Measurements from ENCODE around the gene FAM76A. TPM values are rescaled to one million over a fixed set of nuclear protein-coding genes. Genes with fewer than 3 reads are reported as not detected.
A peak's percentile ranks its signal among the peaks of the same experiment; 100 is the strongest.

The FAM76A gene
- total and polyA plus RNA-seq, 7 donors: 2.7 to 10.7 (median 7.6) TPM

- intact Hi-C loops (cut with DNase I): no loop called here
- no peaks in the 10 kb centered on the region for H3K4me1 ChIP-seq
- no peak for ATAC-seq
- 70 to 100% (median 76%) methylated on average over 1 of the region's 1 CpG for WGBS, 3 donors
- H3K4me3 ChIP-seq: no peak overlapping the region
- no peak overlapping the region for H3K27ac ChIP-seq
- no peak for DNase-seq
- no peaks in the 10 kb centered on the region for H3K27me3 ChIP-seq (ENCODE audit: insufficient read depth in 3 of 3, low read length in 2 of 3)
- peaks cover 5 to 47% of the 10 kb centered on the region in 2 donors for H3K36me3 ChIP-seq (ENCODE audit: insufficient read depth in 1 of 2, low read depth in 1 of 2)
- TF ChIP-seq CTCF (IDR thresholded peaks at IDR 0.05): no peak
- no peaks in the 10 kb centered on the region for H3K9me3 ChIP-seq
Measured at GRCh38 chr1:27762033-27762432, 36.3 kb downstream of the FAM76A start.

GRCh38 chr1:27763358-27763757, 37.6 kb downstream of the FAM76A start:
- WGBS, 3 donors: 84 to 95% (median 91%) methylated on average over 4 of the region's 4 CpGs
- no peaks in the 10 kb centered on the region for H3K9me3 ChIP-seq
- DNase-seq (no peak), ATAC-seq (no peak)
- H3K4me3 ChIP-seq: no peak overlapping the region
- intact Hi-C loops (cut with DNase I): no loop called here
- H3K27me3 ChIP-seq (ENCODE audit: insufficient read depth in 3 of 3, low read length in 2 of 3): no peaks in the 10 kb centered on the region
- no peak overlapping the region for H3K27ac ChIP-seq
- no peak for TF ChIP-seq CTCF (IDR thresholded peaks at IDR 0.05)
- no peaks in the 10 kb centered on the region for H3K4me1 ChIP-seq
- peaks cover 0 to 41% of the 10 kb centered on the region in 2 donors for H3K36me3 ChIP-seq (ENCODE audit: insufficient read depth in 1 of 2, low read depth in 1 of 2)

GRCh38 chr1:27770293-27770830, 44.6 kb downstream of the FAM76A start:
- TF ChIP-seq CTCF (IDR thresholded peaks at IDR 0.05): no peak
- 62 to 76% (median 66%) methylated on average over 2 of the region's 2 CpGs for WGBS, 3 donors
- Histone ChIP-seq H3K4me1 (peaks cover 14% of the 10 kb centered on the region), H3K27me3 (ENCODE audit: insufficient read depth in 3 of 3, low read length in 2 of 3) (no peaks in the 10 kb centered on the region), H3K36me3 (ENCODE audit: insufficient read depth in 1 of 2, low read depth in 1 of 2) (no peaks in the 10 kb centered on the region), H3K9me3 (no peaks in the 10 kb centered on the region), H3K27ac (no peak overlapping the region), H3K4me3 (no peak overlapping the region)
- DNase-seq (no peak), ATAC-seq (no peak)
- intact Hi-C loops (cut with DNase I): loop anchor here in 1 of 2 donors (5.0 kb wide), 1 partner anchor 43 kb away; the partner anchor contains the start of gene FAM76A

GRCh38 chr1:27772036-27772931, 46.5 kb downstream of the FAM76A start:
- ATAC-seq (no peak), DNase-seq (no peak)
- WGBS, 3 donors: 14 to 17% (median 14%) methylated on average over 18 of the region's 18 CpGs
- H3K9me3 ChIP-seq: no peaks in the 10 kb centered on the region
- peaks cover 0 to 15% of the 10 kb centered on the region in 2 donors for H3K36me3 ChIP-seq (ENCODE audit: insufficient read depth in 1 of 2, low read depth in 1 of 2)
- peaks cover 20% of the 10 kb centered on the region for H3K4me1 ChIP-seq
- intact Hi-C loops (cut with DNase I): loop anchor here in 1 of 2 donors (5.0 kb wide), 1 partner anchor 45 kb away; the partner anchor contains the start of gene FAM76A
- peak overlapping the region; percentile 98 for H3K4me3 ChIP-seq
- no peak for TF ChIP-seq CTCF (IDR thresholded peaks at IDR 0.05)
- H3K27ac ChIP-seq: peak overlapping the region; percentile 95
- no peaks in the 10 kb centered on the region for H3K27me3 ChIP-seq (ENCODE audit: insufficient read depth in 3 of 3, low read length in 2 of 3)
